Large intestine (tissue), 3 donors: ENCODE measurements around the gene NPY4R2. TPM values are rescaled to one million over a fixed set of nuclear protein-coding genes. Genes with fewer than 3 reads are reported as not detected.
"Not testable (repeated sequence)": the region's sequence is repeated elsewhere in the genome, so short reads cannot be mapped to it uniquely, and the experiment has no call there.

Experiments used
- DNase-seq, 2 donors: peaks; one replicate each; pipeline versions ENCODE4 v3.0.0 to v3.0.0-alpha.2; 2013
- H3K27ac ChIP-seq: one replicate; pipeline ENCODE4 v1.5.1; 2013; ENCODE audit warnings: low read length
- H3K27me3 ChIP-seq: 2 replicates; pipeline ENCODE4 v1.6.1; 2013; ENCODE audit warnings: low read length; ENCODE audit not compliant: control insufficient read depth, insufficient read depth
- H3K36me3 ChIP-seq: 2 replicates; pipeline ENCODE4 v1.6.1; 2013; ENCODE audit warnings: low read length; ENCODE audit not compliant: control insufficient read depth, insufficient read depth
- H3K4me1 ChIP-seq: one replicate; pipeline ENCODE4 v1.6.1; 2013; ENCODE audit warnings: low read length; ENCODE audit not compliant: control insufficient read depth, insufficient read depth
- H3K4me3 ChIP-seq: one replicate; pipeline ENCODE4 v1.5.1; 2013; ENCODE audit warnings: low read length
- H3K9me3 ChIP-seq: one replicate; pipeline ENCODE4 v1.6.1; 2013; ENCODE audit warnings: mild to moderate bottlenecking, low read depth, low read length, moderate library complexity; ENCODE audit not compliant: control insufficient read depth
- WGBS: methylation state at CpG from one replicate; pipeline ENCODE4 v1.1.5; 2013; ENCODE audit warnings: low lambda C conversion rate; ENCODE audit not compliant: insufficient coverage; 5-methylcytosine and 5-hydroxymethylcytosine counted together
- polyA plus RNA-seq: library from polyadenylated mRNA; unstranded; fragments of 120-200 nt; gene quantifications from one replicate; pipeline ENCODE4 v1.2.1, GENCODE V29; 2013

The NPY4R2 gene
- polyA plus RNA-seq, 1 donor: 0.79 TPM

GRCh38 chr10:47960699-47961098 is 42.2 kb downstream of the NPY4R2 start:
- H3K9me3 ChIP-seq, H3K36me3 ChIP-seq, H3K27me3 ChIP-seq, H3K4me1 ChIP-seq, DNase-seq, H3K4me3 ChIP-seq, H3K27ac ChIP-seq: not testable (repeated sequence)
- WGBS: no CpG with 5 or more reads among the region's 2 CpGs

GRCh38 chr10:47962785-47963184 is 44.3 kb downstream of the NPY4R2 start:
- H3K9me3 ChIP-seq, H3K4me1 ChIP-seq, H3K36me3 ChIP-seq, H3K27ac ChIP-seq, H3K4me3 ChIP-seq, DNase-seq, H3K27me3 ChIP-seq: not testable (repeated sequence)
- WGBS: no CpG with 5 or more reads among the region's 5 CpGs

- H3K4me3 ChIP-seq, H3K27me3 ChIP-seq, H3K27ac ChIP-seq, H3K9me3 ChIP-seq, DNase-seq, H3K4me1 ChIP-seq, H3K36me3 ChIP-seq: not testable (repeated sequence)
- no CpG with 5 or more reads among the region's 14 CpGs for WGBS
Measured at GRCh38 chr10:47964280-47965063, 46.0 kb downstream of the NPY4R2 start.

- no CpG with 5 or more reads among the region's 6 CpGs for WGBS
- H3K27me3 ChIP-seq, H3K9me3 ChIP-seq, H3K27ac ChIP-seq, H3K4me3 ChIP-seq, H3K4me1 ChIP-seq, H3K36me3 ChIP-seq, DNase-seq: not testable (repeated sequence)
Measured at GRCh38 chr10:47968988-47969387, 50.5 kb downstream of the NPY4R2 start.

GRCh38 chr10:47970047-47970446 is 51.6 kb downstream of the NPY4R2 start:
- not testable (repeated sequence) for H3K4me3 ChIP-seq, H3K27ac ChIP-seq, H3K9me3 ChIP-seq, H3K27me3 ChIP-seq, H3K4me1 ChIP-seq, DNase-seq, H3K36me3 ChIP-seq
- WGBS: no CpG with 5 or more reads among the region's 3 CpGs

- H3K9me3 ChIP-seq, H3K4me3 ChIP-seq, H3K36me3 ChIP-seq, DNase-seq, H3K27me3 ChIP-seq, H3K27ac ChIP-seq, H3K4me1 ChIP-seq: not testable (repeated sequence)
- no CpG with 5 or more reads among the region's 5 CpGs for WGBS
Measured at GRCh38 chr10:47971598-47971997, 53.1 kb downstream of the NPY4R2 start.

GRCh38 chr10:47972077-47972476 is 53.6 kb downstream of the NPY4R2 start:
- not testable (repeated sequence) for H3K36me3 ChIP-seq, H3K27ac ChIP-seq

More at GRCh38 chr10:47972077-47972476, 53.6 kb downstream of the NPY4R2 start:
- H3K4me1 ChIP-seq, H3K4me3 ChIP-seq, DNase-seq, H3K9me3 ChIP-seq, H3K27me3 ChIP-seq: not testable (repeated sequence)
- WGBS: no CpG with 5 or more reads among the region's 2 CpGs

Other genes with a start within 250 kb of the NPY4R2 start
- 1.5 TPM for gene SYT15B, start 155.1 kb upstream of the NPY4R2 start, polyA plus RNA-seq
- not detected for gene FAM25C, start 81.1 kb downstream of the NPY4R2 start, polyA plus RNA-seq